ENCODE results near the gene TBC1D22A.

TBC1D22A gene

DNA sequence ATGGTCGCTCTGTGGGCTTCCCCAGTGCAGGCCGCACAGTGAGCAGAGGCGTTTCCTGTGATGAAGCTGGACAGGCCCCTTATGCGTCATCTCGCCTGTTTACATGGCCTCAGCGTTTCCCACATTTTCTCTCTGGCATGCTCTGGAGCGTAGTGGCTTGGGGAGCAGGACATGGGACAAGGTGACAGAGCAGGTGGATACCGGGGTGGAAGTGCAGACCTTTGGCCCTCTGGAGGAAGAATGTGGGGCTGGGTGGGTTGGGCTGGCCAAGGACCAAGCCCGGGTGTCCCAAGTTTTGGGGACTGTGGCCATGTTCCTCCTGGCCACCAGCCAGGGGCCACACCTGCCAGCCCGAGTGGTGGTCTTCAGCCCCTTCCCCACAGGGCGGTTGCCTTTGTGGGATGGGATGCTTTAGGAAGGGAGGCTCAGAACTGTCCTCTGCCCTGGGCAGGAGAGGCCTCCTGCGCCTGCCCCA, 446.6 kb downstream of the TBC1D22A start:
- no peak for DNase-seq

DNA sequence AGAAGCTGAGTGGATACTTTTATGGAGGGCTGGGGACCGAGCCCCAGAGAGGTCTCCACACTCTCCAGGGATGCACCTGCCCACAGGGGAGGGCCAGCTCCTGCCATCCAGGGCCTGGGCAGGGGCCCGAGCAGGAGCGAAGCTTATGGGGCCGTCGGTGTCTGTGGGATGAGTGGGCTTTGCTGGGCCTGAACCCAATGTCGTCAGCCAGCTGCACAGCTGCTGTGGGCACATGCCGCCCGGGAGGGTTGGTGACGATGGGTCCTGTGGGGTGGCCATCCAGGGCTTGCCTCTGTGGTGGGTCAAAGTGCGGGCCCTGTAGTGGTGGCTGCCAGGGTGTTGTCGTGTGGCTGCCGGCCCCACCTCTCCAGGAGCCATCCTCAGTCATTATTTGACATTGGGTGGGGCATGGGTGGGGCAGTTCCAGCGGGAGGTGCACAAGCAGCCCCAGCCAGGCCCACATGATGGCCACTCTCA, 447.1 kb downstream of the TBC1D22A start:
- DNase-seq: no peak

DNA sequence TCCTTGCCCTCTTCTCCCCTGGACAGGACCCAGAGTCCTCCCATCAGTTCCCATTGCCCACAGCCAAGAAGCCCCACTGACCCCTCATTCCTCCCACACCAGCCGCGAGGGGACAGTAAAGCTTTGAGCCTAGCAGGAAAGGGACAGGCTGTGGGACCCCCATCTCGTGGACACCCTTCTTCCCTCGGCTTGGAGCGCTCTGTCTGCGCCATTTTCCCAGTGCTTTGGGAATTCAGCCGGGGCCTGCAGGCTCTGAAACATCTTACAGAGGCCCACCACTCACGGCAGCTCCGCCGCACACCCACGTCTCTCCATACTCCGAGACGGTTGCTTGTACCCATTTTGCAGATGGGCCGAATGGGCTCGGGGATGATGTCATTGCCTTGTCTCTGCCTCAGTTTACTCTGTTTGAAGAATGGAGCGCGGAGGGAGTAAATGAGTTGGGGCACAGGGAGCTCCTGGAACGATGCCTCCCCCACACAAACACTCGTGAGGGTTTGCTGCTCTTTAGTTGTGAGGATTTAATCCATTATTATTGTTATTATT, 447.7 kb downstream of the TBC1D22A start:
- no peak for DNase-seq

DNA sequence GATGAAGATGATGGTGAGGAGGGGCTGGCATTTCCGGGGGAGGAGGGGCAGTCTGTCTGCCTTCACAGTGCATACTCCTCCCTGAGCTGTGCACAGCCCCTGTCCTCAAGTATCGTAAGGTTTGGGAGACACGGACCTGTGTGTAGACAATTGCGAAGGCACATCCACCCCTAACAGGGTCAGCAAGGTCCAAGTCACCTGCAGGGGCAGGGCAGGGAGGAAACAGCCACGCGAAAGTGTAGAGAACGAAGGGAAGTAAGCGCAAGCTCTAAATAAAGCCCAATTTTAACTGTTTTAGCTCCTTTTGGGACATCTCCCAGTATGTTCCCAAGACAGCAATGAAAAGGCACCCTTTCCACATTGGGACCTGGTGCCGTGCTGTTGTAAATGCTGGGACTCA, 448.2 kb downstream of the TBC1D22A start:
- no peak for DNase-seq

DNA sequence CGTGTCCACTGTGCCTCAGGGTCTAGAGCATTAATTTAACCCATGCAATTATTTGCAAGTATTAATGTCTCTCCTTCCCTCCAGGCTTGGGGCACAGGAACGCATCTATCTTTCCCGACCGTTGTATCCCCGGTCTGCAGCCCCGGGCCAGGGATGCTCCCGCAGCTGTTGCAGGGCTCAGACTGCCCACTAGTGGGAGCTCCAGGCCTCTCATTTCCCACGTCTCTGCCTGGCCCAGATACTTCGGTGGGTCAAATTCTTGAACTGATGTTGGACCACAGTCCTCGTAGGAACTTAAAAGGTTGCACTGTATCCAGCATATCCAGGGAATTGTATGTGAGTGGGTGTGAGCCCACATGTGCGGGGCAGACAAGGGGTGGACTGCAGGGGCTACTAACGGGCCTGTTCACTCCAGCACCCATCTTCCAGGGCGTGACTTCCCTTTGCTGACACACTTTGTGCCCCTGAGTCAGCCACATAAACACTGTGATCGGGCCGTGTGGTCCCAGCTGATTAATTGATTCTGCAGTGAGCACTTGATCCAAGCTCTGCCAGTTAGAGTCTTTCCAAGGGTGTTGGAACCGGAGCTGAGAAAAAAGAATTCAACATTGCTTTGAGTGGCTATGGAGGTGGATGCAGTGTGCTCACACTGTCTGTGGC, 451.3 kb downstream of the TBC1D22A start:
- no peak for DNase-seq

GRCh38 chr22:47215851-47216250, 453.4 kb downstream of the TBC1D22A start:
- DNase-seq: no peak

GRCh38 chr22:47218671-47219070, 456.2 kb downstream of the TBC1D22A start:
- no peak for DNase-seq

DNA sequence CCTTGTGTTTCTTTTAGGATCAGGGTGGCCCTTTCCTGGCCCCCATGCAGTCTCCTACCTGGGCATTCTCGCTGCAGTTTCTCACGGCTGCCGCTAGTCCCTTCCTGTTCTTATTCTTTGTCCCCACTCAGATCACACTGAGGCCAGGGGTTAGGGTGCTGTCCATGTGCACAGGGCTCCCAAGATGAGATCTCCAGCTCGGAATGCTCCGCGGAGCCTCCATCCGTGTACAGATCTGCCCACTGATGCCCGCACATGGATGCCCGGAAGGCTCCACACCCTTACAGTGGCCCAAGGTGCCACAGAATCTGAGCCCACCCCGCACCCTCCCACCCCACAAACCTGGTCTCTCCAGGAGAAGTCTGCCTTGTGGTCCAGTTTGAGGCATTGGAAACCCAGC, 457.3 kb downstream of the TBC1D22A start:
- DNase-seq: no peak

- DNase-seq: no peak
These were observed 458.3 kb downstream of the TBC1D22A start for GRCh38 chr22:47220752-47221151.

DNA sequence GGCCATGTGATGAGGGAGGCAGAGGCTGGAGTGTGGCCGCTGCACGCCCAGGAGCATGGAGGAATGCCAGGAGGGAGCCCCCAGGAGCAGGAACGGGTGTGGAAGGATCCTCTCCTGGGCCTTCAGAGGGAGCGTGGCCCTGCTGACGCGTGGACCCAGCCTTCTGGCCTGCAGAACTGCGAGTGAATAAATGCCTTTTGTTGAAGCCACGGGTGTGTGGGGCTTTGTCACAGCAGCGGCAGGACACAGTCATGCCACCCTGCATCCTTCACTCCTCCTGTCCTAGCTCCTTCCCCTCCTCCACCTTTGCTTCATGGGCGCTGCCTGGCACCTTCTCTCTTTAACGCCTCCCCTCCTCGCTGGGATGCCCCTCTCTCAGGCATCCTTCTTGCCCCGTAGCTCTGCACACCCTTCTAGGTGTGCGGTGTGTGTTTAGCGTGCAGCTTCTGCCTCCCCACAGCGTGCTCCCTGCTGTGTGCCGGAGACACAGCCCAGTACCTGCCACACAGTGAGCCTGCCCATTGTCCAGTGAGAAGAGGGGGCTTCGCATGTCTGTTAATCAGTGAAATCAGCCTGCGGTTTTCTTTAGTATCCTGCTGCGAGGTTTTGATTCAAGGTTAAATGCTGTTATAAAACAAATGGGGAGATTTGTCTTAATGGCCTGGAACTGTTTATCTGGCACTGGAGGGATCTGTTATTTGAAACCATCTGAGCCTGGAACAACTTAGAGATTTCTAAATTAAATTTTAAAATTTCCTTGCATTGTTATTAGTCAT, 459.6 kb downstream of the TBC1D22A start:
- no peak for DNase-seq
